Keratinocyte (primary cell): ENCODE results near the gene GRWD1. TPM values are rescaled to one million over a fixed set of nuclear protein-coding genes. Genes with fewer than 3 reads are reported as not detected.
A peak's percentile ranks its signal among the peaks of the same experiment; 100 is the strongest.

Source experiments
- DNase-seq: peaks from one replicate; pipeline ENCODE4 v3.0.0-alpha.2; 2011; ENCODE audit warnings: low read depth, missing footprints, low spot score
- FAIRE-seq: peaks from 2 replicates; lab custom pipeline; 2011; peaks lifted over from hg19 to GRCh38; lab: Jason Lieb, UNC
- H2AFZ ChIP-seq: 2 replicates; pipeline ENCODE4 v1.6.0; 2012; ENCODE audit warnings: low read length, control low read depth, inconsistent platforms; ENCODE audit not compliant: control insufficient read depth
- H3K27ac ChIP-seq: 2 replicates; pipeline ENCODE4 v1.5.1; 2011; ENCODE audit warnings: low read length; ENCODE audit not compliant: control insufficient read depth, insufficient read depth
- H3K27me3 ChIP-seq: 3 replicates; pipeline ENCODE4 v1.6.0; 2011; ENCODE audit warnings: low read length; ENCODE audit not compliant: control insufficient read depth, insufficient read depth; ENCODE audit errors: extremely low read depth
- H3K36me3 ChIP-seq, 2 experiments: 2 replicates in 1 of 2; 3 replicates in 1 of 2; pipeline ENCODE4 v1.5.1; 2011; ENCODE audit warnings: low read length in 2 of 2, mild to moderate bottlenecking in 1 of 2; ENCODE audit not compliant: control insufficient read depth in 2 of 2, insufficient read depth in 2 of 2; ENCODE audit errors: extremely low read depth in 1 of 2
- H3K4me1 ChIP-seq: 3 replicates; pipeline ENCODE4 v1.5.1; 2011; ENCODE audit warnings: low read length; ENCODE audit not compliant: control insufficient read depth, insufficient read depth; ENCODE audit errors: extremely low read depth
- H3K4me2 ChIP-seq: 3 replicates; pipeline ENCODE4 v1.6.0; 2011; ENCODE audit warnings: low read depth, low read length; ENCODE audit not compliant: control insufficient read depth, insufficient read depth; ENCODE audit errors: extremely low read depth
- H3K4me3 ChIP-seq, 3 experiments: fragments of 200-600 bp in 1 of 3; sonication (generic) in 1 of 3; 2 replicates in 2 of 3; 3 replicates in 1 of 3; pipeline ENCODE4 v1.5.1; 2011 to 2016; ENCODE audit warnings: low read length in 3 of 3, mild to moderate bottlenecking in 3 of 3, control low read depth in 2 of 3, inconsistent platforms in 1 of 3, low read depth in 1 of 3, mixed read lengths in 1 of 3, mixed run types in 1 of 3, moderate library complexity in 1 of 3; ENCODE audit not compliant: control insufficient read depth in 2 of 3, insufficient read depth in 2 of 3; ENCODE audit errors: extremely low read depth in 1 of 3
- H3K79me2 ChIP-seq: 2 replicates; pipeline ENCODE4 v1.6.0; 2012; ENCODE audit warnings: low read length; ENCODE audit not compliant: control insufficient read depth, insufficient read depth
- H3K9ac ChIP-seq: 3 replicates; pipeline ENCODE4 v1.6.0; 2011; ENCODE audit warnings: low read length; ENCODE audit not compliant: control insufficient read depth, insufficient read depth; ENCODE audit errors: extremely low read depth
- H3K9me1 ChIP-seq: 3 replicates; pipeline ENCODE4 v1.6.0; 2011; ENCODE audit warnings: low read length; ENCODE audit not compliant: control insufficient read depth, insufficient read depth; ENCODE audit errors: extremely low read depth
- H3K9me3 ChIP-seq: 2 replicates; pipeline ENCODE4 v1.5.1; 2012; ENCODE audit warnings: low read depth, low read length; ENCODE audit not compliant: control insufficient read depth
- H4K20me1 ChIP-seq: 3 replicates; pipeline ENCODE4 v1.6.0; 2011; ENCODE audit warnings: low read length; ENCODE audit not compliant: control insufficient read depth, insufficient read depth; ENCODE audit errors: extremely low read depth
- CTCF ChIP-seq, 3 experiments: IDR thresholded peaks in 1 of 3; conservative IDR thresholded peaks in 1 of 3; optimal IDR thresholded peaks in 1 of 3; 2 replicates in 2 of 3; 3 replicates in 1 of 3; pipeline versions ENCODE3 to v1.5.1; 2011; ENCODE audit warnings: low read length in 3 of 3, mild to moderate bottlenecking in 3 of 3, moderate library complexity in 2 of 3, control low read depth in 1 of 3, inconsistent platforms in 1 of 3; ENCODE audit not compliant: insufficient read depth in 2 of 3; ENCODE audit errors: extremely low read depth in 1 of 3
- EZH2 ChIP-seq: IDR thresholded peaks from one replicate; pipeline ENCODE4 v1.6.1; 2012; ENCODE audit warnings: inconsistent platforms, mild to moderate bottlenecking, low read length, moderate library complexity
- dilution Hi-C: fragments of 300-500 bp; cut with MboI; formaldehyde crosslinking; loops from one replicate; pipeline ENCODE4 v1.7.0; 2020; ENCODE audit warnings: low sequenced_read_pairs; ENCODE audit not compliant: extremely low pct_ligation_motif_present
- polyA plus RNA-seq, 5 experiments: library from polyadenylated mRNA; depleted of rRNA in 3 of 5; stranded (reverse) in 3 of 5; stranded (forward) in 1 of 5; unstranded in 1 of 5; fragments of >200 nt; gene quantifications; 1 replicate in 1 of 5; 2 replicates in 3 of 5; 3 replicates in 1 of 5; pipeline versions ENCODE4 v1.2.1 to v1.2.3, GENCODE V29; 2011 to 2012; ENCODE audit warnings: missing spikeins in 2 of 5, low read depth in 1 of 5, low replicate concordance in 1 of 5

Gene GRWD1
- polyA plus RNA-seq, 1 donor (not counting 4 experiments of a cell fraction or from before 2014, with no cell fraction given): 26.1 TPM

- Histone ChIP-seq H2AFZ (no peak overlapping the region), H3K36me3 (no peaks in the 10 kb centered on the region), H3K9me1 (no peaks in the 10 kb centered on the region), H3K9me3 (no peaks in the 10 kb centered on the region), H3K4me3 (no peak overlapping the region), H3K27me3 (no peaks in the 10 kb centered on the region), H3K4me2 (no peak overlapping the region), H3K9ac (no peak overlapping the region), H4K20me1 (no peaks in the 10 kb centered on the region), H3K4me1 (peaks cover 4% of the 10 kb centered on the region), H3K79me2 (no peaks in the 10 kb centered on the region), H3K27ac (no peak overlapping the region)
- dilution Hi-C loops: no loop called here
- TF ChIP-seq EZH2 (no peak), CTCF (optimal IDR thresholded peaks at IDR 0.05 in 1 of 3, IDR thresholded peaks at IDR 0.05 in 1 of 3, conservative IDR thresholded peaks at IDR 0.05 in 1 of 3; ENCODE audit: extremely low read depth in 1 of 3, insufficient read depth in 2 of 3, low read length in 3 of 3) (no peak)
- DNase-seq (no peak), FAIRE-seq (no peak)
Measured at GRCh38 chr19:48419158-48419920, 26.4 kb upstream of the GRWD1 start.

GRCh38 chr19:48421548-48421947, 24.2 kb upstream of the GRWD1 start:
- H3K9ac ChIP-seq: no peak overlapping the region
- H3K36me3 ChIP-seq: no peaks in the 10 kb centered on the region
- DNase-seq (no peak), FAIRE-seq (no peak)
- H2AFZ ChIP-seq: no peak overlapping the region
- TF ChIP-seq CTCF (optimal IDR thresholded peaks at IDR 0.05 in 1 of 3, IDR thresholded peaks at IDR 0.05 in 1 of 3, conservative IDR thresholded peaks at IDR 0.05 in 1 of 3; ENCODE audit: extremely low read depth in 1 of 3, insufficient read depth in 2 of 3, low read length in 3 of 3) (no peak), EZH2 (no peak)
- H3K9me3 ChIP-seq: no peaks in the 10 kb centered on the region
- peak overlapping the region; percentile 9 for H3K4me2 ChIP-seq
- no peak overlapping the region for H3K27ac ChIP-seq
- peaks cover 4% of the 10 kb centered on the region for H3K4me1 ChIP-seq
- no peaks in the 10 kb centered on the region for H3K27me3 ChIP-seq
- no peak overlapping the region for H3K4me3 ChIP-seq
- dilution Hi-C loops: no loop called here
- H3K9me1 ChIP-seq: no peaks in the 10 kb centered on the region
- H4K20me1 ChIP-seq: no peaks in the 10 kb centered on the region
- no peaks in the 10 kb centered on the region for H3K79me2 ChIP-seq
